K562 (cell line): Measurements from ENCODE around the gene DHDH.

Experiments used
- CTCF ChIP-seq, 3 experiments: IDR thresholded peaks in 2 of 3; conservative IDR thresholded peaks in 1 of 3; 2 replicates each; pipeline ENCODE4 v1.5.1; 2011 to 2012; ENCODE audit warnings: low read length in 3 of 3, mild to moderate bottlenecking in 3 of 3, control low read depth in 2 of 3, improper control_type of control experiment in 1 of 3, inconsistent platforms in 1 of 3, low read depth in 1 of 3, mixed read lengths in 1 of 3, moderate library complexity in 1 of 3; ENCODE audit not compliant: insufficient read depth in 2 of 3
- JUND ChIP-seq, 2 experiments: IDR thresholded peaks; 2 replicates in 1 of 2; 3 replicates in 1 of 2; pipeline ENCODE4 v1.6.1; 2011; ENCODE audit warnings: borderline replicate concordance in 2 of 2, low read depth in 2 of 2, low read length in 2 of 2, improper control_type of control experiment in 1 of 2, missing biosample characterization in 1 of 2, missing genetic modification characterization in 1 of 2, missing genetic modification reagents in 1 of 2
- MAX ChIP-seq: sonication (generic); formaldehyde crosslinking; IDR thresholded peaks from 2 replicates; pipeline ENCODE4 v1.9.0; 2022; ENCODE audit warnings: mild to moderate bottlenecking, missing genetic modification reagents
- MCM2 ChIP-seq: fragments of 450-650 bp; IDR thresholded peaks from 2 replicates; pipeline ENCODE4 v1.6.1; 2017; ENCODE audit warnings: low read depth, mild to moderate bottlenecking
- PML ChIP-seq: IDR thresholded peaks from 2 replicates; pipeline ENCODE4 v1.6.1; 2012; ENCODE audit warnings: low read length, inconsistent platforms
- PPARD ChIP-seq: fragments of 250-450 bp; sonication (Bioruptor Pico); IDR thresholded peaks from 2 replicates; pipeline ENCODE4 v1.8.0; 2022; ENCODE audit warnings: inconsistent platforms, mild to moderate bottlenecking, moderate library complexity
- RAD21 ChIP-seq, 2 experiments: fragments of 250-450 bp in 1 of 2; fragments of 450-650 bp in 1 of 2; sonication (Bioruptor Pico) in 1 of 2; formaldehyde crosslinking in 1 of 2; IDR thresholded peaks in 1 of 2; conservative IDR thresholded peaks in 1 of 2; 2 replicates each; pipeline versions ENCODE4 v1.4.0 to v1.8.0; 2020 to 2022; ENCODE audit warnings: mild to moderate bottlenecking in 2 of 2, moderate library complexity in 1 of 2
- SIN3B ChIP-seq: fragments of 450-650 bp; IDR thresholded peaks from 2 replicates; pipeline ENCODE4 v1.6.1; 2017; ENCODE audit warnings: low read depth, mild to moderate bottlenecking, moderate library complexity
- TRIM24 ChIP-seq, 2 experiments: fragments of 450-650 bp; IDR thresholded peaks; 2 replicates each; pipeline ENCODE4 v1.6.1; 2016
- ZBTB17 ChIP-seq: fragments of 450-650 bp; formaldehyde crosslinking; IDR thresholded peaks from 2 replicates; pipeline ENCODE4 v1.4.0; 2020; ENCODE audit warnings: mild to moderate bottlenecking
- ZBTB8A ChIP-seq: fragments of 450-650 bp; IDR thresholded peaks from 2 replicates; pipeline ENCODE4 v1.6.1; 2018; ENCODE audit warnings: mild to moderate bottlenecking, moderate library complexity; ENCODE audit not compliant: partially characterized antibody
- ZNF263 ChIP-seq: sonication (generic); formaldehyde crosslinking; IDR thresholded peaks from 2 replicates; pipeline ENCODE4 v1.8.0; 2022; ENCODE audit warnings: mild to moderate bottlenecking, missing genetic modification reagents, borderline replicate concordance
- TF ChIP-seq, protein P1 (sequence below): sonication (generic); formaldehyde crosslinking; IDR thresholded peaks from 2 replicates; pipeline ENCODE4 v1.5.0; 2020; ENCODE audit warnings: missing genetic modification reagents
- TF ChIP-seq, protein P2 (sequence below): sonication (generic); formaldehyde crosslinking; IDR thresholded peaks from 2 replicates; pipeline ENCODE4 v1.8.1; 2022; ENCODE audit warnings: missing genetic modification reagents

GRCh38 chr19:48938256-48938655 is 4.8 kb downstream of the DHDH start:
- TF ChIP-seq PML, result no peak
- no peak for TF ChIP-seq RAD21 (CRISPR knock-in tag; conservative IDR thresholded peaks at IDR 0.05 in 1 of 2, IDR thresholded peaks at IDR 0.05 in 1 of 2)
- TF ChIP-seq PPARD (CRISPR knock-in tag), result no peak
- no peak for TF ChIP-seq ZNF263 (CRISPR knock-in tag)
- TF ChIP-seq, protein P1, sequence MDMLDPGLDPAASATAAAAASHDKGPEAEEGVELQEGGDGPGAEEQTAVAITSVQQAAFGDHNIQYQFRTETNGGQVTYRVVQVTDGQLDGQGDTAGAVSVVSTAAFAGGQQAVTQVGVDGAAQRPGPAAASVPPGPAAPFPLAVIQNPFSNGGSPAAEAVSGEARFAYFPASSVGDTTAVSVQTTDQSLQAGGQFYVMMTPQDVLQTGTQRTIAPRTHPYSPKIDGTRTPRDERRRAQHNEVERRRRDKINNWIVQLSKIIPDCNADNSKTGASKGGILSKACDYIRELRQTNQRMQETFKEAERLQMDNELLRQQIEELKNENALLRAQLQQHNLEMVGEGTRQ (CRISPR knock-in tag), result no peak
- TF ChIP-seq ZBTB17 (CRISPR knock-in tag), result no peak
- no peak for TF ChIP-seq ZBTB8A
- no peak for TF ChIP-seq MCM2
- TF ChIP-seq JUND (IDR thresholded peaks at IDR 0.05; ENCODE audit: borderline replicate concordance, low read depth, low read length), result no peak
- no peak for TF ChIP-seq JUND (tag; IDR thresholded peaks at IDR 0.05; ENCODE audit: borderline replicate concordance, low read depth, low read length)
- no peak for TF ChIP-seq SIN3B
- no peak for TF ChIP-seq MAX (CRISPR knock-in tag)
- TF ChIP-seq TRIM24 (IDR thresholded peaks at IDR 0.05), result no peak
- TF ChIP-seq CTCF (IDR thresholded peaks at IDR 0.05 in 2 of 3, conservative IDR thresholded peaks at IDR 0.05 in 1 of 3; ENCODE audit: insufficient read depth in 2 of 3, low read depth in 1 of 3, low read length in 3 of 3), result no peak
- TF ChIP-seq, protein P2, sequence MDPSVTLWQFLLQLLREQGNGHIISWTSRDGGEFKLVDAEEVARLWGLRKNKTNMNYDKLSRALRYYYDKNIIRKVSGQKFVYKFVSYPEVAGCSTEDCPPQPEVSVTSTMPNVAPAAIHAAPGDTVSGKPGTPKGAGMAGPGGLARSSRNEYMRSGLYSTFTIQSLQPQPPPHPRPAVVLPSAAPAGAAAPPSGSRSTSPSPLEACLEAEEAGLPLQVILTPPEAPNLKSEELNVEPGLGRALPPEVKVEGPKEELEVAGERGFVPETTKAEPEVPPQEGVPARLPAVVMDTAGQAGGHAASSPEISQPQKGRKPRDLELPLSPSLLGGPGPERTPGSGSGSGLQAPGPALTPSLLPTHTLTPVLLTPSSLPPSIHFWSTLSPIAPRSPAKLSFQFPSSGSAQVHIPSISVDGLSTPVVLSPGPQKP, result no peak
